ENCODE results near the gene RAP1A.

The RAP1A gene

GRCh38 chr1:111665497-111665896 lies 45.9 kb downstream of the RAP1A start:
- H3K36me3 ChIP-seq (ENCODE audit: insufficient read depth), result no peaks in the 10 kb centered on the region
- no peak overlapping the region for H3K4me2 ChIP-seq
- H4K20me1 ChIP-seq (ENCODE audit: insufficient read depth), result no peaks in the 10 kb centered on the region
- no peak overlapping the region for H2AFZ ChIP-seq (ENCODE audit: low read depth)
- peaks cover 51% of the 10 kb centered on the region for H3K4me1 ChIP-seq (ENCODE audit: low read depth, poor library complexity, severe bottlenecking)
- peaks cover 55% of the 10 kb centered on the region; the same call in 1 of the 2 replicates for H3K79me2 ChIP-seq (ENCODE audit: insufficient read depth, low read depth)
- no peak for TF ChIP-seq CTCF (conservative IDR thresholded peaks at IDR 0.05; ENCODE audit: low read depth, low read length)
- H3K27me3 ChIP-seq (ENCODE audit: insufficient read depth, low read depth), result no peaks in the 10 kb centered on the region
- no peak overlapping the region for H3K9ac ChIP-seq
- no peak overlapping the region for H3K27ac ChIP-seq
- H3K4me3 ChIP-seq (IDR thresholded peaks at IDR 0.05; ENCODE audit: insufficient read depth, low read depth, low read length), result no peak overlapping the region

GRCh38 chr1:111666828-111667227 lies 47.2 kb downstream of the RAP1A start:
- H3K9ac ChIP-seq, result no peak overlapping the region
- no peaks in the 10 kb centered on the region; the same call in 1 of the 2 replicates for H4K20me1 ChIP-seq (ENCODE audit: insufficient read depth)
- no peaks in the 10 kb centered on the region for H3K27me3 ChIP-seq (ENCODE audit: insufficient read depth, low read depth)
- H3K4me2 ChIP-seq, result no peak overlapping the region
- H3K4me1 ChIP-seq (ENCODE audit: low read depth, poor library complexity, severe bottlenecking), result peaks cover 47% of the 10 kb centered on the region
- H2AFZ ChIP-seq (ENCODE audit: low read depth), result no peak overlapping the region
- no peaks in the 10 kb centered on the region for H3K36me3 ChIP-seq (ENCODE audit: insufficient read depth)
- H3K27ac ChIP-seq, result no peak overlapping the region
- peaks cover 42% of the 10 kb centered on the region; the same call in 1 of the 2 replicates for H3K79me2 ChIP-seq (ENCODE audit: insufficient read depth, low read depth)
- no peak overlapping the region for H3K4me3 ChIP-seq (IDR thresholded peaks at IDR 0.05; ENCODE audit: insufficient read depth, low read depth, low read length)
- no peak for TF ChIP-seq CTCF (conservative IDR thresholded peaks at IDR 0.05; ENCODE audit: low read depth, low read length)

GRCh38 chr1:111669268-111669667 lies 49.7 kb downstream of the RAP1A start:
- H3K27me3 ChIP-seq (ENCODE audit: insufficient read depth, low read depth), result no peaks in the 10 kb centered on the region
- H3K27ac ChIP-seq, result no peak overlapping the region
- no peak overlapping the region for H3K9ac ChIP-seq
- TF ChIP-seq CTCF (conservative IDR thresholded peaks at IDR 0.05; ENCODE audit: low read depth, low read length), result no peak
- no peak overlapping the region for H3K4me2 ChIP-seq
- H4K20me1 ChIP-seq (ENCODE audit: insufficient read depth), result no peaks in the 10 kb centered on the region; the same call in 1 of the 2 replicates
- H3K4me1 ChIP-seq (ENCODE audit: low read depth, poor library complexity, severe bottlenecking), result peaks cover 36% of the 10 kb centered on the region
- peaks cover 45% of the 10 kb centered on the region; the same call in 1 of the 2 replicates for H3K79me2 ChIP-seq (ENCODE audit: insufficient read depth, low read depth)
- no peaks in the 10 kb centered on the region for H3K36me3 ChIP-seq (ENCODE audit: insufficient read depth)
- H3K4me3 ChIP-seq (IDR thresholded peaks at IDR 0.05; ENCODE audit: insufficient read depth, low read depth, low read length), result no peak overlapping the region
- no peak overlapping the region for H2AFZ ChIP-seq (ENCODE audit: low read depth)

GRCh38 chr1:111671852-111672251 lies 52.3 kb downstream of the RAP1A start:
- H3K27me3 ChIP-seq (ENCODE audit: insufficient read depth, low read depth), result no peaks in the 10 kb centered on the region

More at GRCh38 chr1:111671852-111672251, 52.3 kb downstream of the RAP1A start:
- Histone ChIP-seq H3K4me2 (no peak overlapping the region), H3K9ac (no peak overlapping the region), H3K36me3 (ENCODE audit: insufficient read depth) (no peaks in the 10 kb centered on the region), H3K79me2 (ENCODE audit: insufficient read depth, low read depth) (peaks cover 47% of the 10 kb centered on the region; the same call in 1 of the 2 replicates), H4K20me1 (ENCODE audit: insufficient read depth) (no peaks in the 10 kb centered on the region; the same call in 1 of the 2 replicates), H3K27ac (no peak overlapping the region), H3K4me1 (ENCODE audit: low read depth, poor library complexity, severe bottlenecking) (peaks cover 15% of the 10 kb centered on the region), H3K4me3 (IDR thresholded peaks at IDR 0.05; ENCODE audit: insufficient read depth, low read depth, low read length) (no peak overlapping the region), H2AFZ (ENCODE audit: low read depth) (no peak overlapping the region)
- TF ChIP-seq CTCF (conservative IDR thresholded peaks at IDR 0.05; ENCODE audit: low read depth, low read length), result no peak

Data from KMS-11 (cell line).